Measurements from ENCODE around the gene DCDC1. TPM values are rescaled to one million over a fixed set of nuclear protein-coding genes. Genes with fewer than 3 reads are reported as not detected.

Gene DCDC1
- total and polyA plus RNA-seq, 9 of the 15 experiments (the other 6 are each of a cell fraction or from before 2014, with no cell fraction given) = 0.05 to 0.18 (median 0.08) TPM; not detected in 3

- in situ Hi-C loops (cut with MboI) = no loop called here
- no peaks in the 10 kb centered on the region for H3K79me2 ChIP-seq (ENCODE audit: control insufficient read depth, insufficient read depth, low read length)
- peaks cover 0 to 4% of the 10 kb centered on the region in 2 experiments; a peak in 1 of 5 replicates for H3K27me3 ChIP-seq (ENCODE audit: control insufficient read depth in 2 of 2, insufficient read depth in 2 of 2, low read length in 2 of 2)
- intact Hi-C loops (cut with micrococcal nuclease) = no loop called here
- H3K27ac ChIP-seq (ENCODE audit: extremely low read depth, low read depth, low read length) = no peak overlapping the region
- no peak overlapping the region for H3K4me2 ChIP-seq (ENCODE audit: insufficient read depth, low read length)
- POLR2A ChIA-PET = interaction anchor here (1.2 kb wide), 1 partner anchor 357 kb away, joined by 3 read pairs; no protein-coding TSS in a partner anchor
- no peak overlapping the region for H2AFZ ChIP-seq (ENCODE audit: low read depth, low read length)
- no peaks in the 10 kb centered on the region for H4K20me1 ChIP-seq (replicated peaks; ENCODE audit: control insufficient read depth, insufficient read depth, low read length)
- no TSS peak for BruUV-seq (replicated peaks)
- ATAC-seq (no peak), FAIRE-seq (no peak), DNase-seq (ENCODE audit: extremely low read depth in 1 of 4, low spot score in 3 of 4) (no peak)
- H3K4me3 ChIP-seq = no peak overlapping the region
- H3K36me3 ChIP-seq (ENCODE audit: control insufficient read depth, insufficient read depth, low read length) = no peaks in the 10 kb centered on the region
- TF ChIP-seq, protein P1, sequence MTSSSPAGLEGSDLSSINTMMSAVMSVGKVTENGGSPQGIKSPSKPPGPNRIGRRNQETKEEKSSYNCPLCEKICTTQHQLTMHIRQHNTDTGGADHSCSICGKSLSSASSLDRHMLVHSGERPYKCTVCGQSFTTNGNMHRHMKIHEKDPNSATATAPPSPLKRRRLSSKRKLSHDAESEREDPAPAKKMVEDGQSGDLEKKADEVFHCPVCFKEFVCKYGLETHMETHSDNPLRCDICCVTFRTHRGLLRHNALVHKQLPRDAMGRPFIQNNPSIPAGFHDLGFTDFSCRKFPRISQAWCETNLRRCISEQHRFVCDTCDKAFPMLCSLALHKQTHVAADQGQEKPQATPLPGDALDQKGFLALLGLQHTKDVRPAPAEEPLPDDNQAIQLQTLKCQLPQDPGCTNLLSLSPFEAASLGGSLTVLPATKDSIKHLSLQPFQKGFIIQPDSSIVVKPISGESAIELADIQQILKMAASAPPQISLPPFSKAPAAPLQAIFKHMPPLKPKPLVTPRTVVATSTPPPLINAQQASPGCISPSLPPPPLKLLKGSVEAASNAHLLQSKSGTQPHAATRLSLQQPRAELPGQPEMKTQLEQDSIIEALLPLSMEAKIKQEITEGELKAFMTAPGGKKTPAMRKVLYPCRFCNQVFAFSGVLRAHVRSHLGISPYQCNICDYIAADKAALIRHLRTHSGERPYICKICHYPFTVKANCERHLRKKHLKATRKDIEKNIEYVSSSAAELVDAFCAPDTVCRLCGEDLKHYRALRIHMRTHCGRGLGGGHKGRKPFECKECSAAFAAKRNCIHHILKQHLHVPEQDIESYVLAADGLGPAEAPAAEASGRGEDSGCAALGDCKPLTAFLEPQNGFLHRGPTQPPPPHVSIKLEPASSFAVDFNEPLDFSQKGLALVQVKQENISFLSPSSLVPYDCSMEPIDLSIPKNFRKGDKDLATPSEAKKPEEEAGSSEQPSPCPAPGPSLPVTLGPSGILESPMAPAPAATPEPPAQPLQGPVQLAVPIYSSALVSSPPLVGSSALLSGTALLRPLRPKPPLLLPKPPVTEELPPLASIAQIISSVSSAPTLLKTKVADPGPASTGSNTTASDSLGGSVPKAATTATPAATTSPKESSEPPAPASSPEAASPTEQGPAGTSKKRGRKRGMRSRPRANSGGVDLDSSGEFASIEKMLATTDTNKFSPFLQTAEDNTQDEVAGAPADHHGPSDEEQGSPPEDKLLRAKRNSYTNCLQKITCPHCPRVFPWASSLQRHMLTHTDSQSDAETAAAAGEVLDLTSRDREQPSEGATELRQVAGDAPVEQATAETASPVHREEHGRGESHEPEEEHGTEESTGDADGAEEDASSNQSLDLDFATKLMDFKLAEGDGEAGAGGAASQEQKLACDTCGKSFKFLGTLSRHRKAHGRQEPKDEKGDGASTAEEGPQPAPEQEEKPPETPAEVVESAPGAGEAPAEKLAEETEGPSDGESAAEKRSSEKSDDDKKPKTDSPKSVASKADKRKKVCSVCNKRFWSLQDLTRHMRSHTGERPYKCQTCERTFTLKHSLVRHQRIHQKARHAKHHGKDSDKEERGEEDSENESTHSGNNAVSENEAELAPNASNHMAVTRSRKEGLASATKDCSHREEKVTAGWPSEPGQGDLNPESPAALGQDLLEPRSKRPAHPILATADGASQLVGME (CRISPR knock-in tag; IDR thresholded peaks at IDR 0.05) = no peak
- no peak for TF ChIP-seq ZNF311 (CRISPR knock-in tag; IDR thresholded peaks at IDR 0.05)
- no peak for TF ChIP-seq ZKSCAN1 (IDR thresholded peaks at IDR 0.05; ENCODE audit: low read depth, low read length)
- TF ChIP-seq ZNF408 (CRISPR knock-in tag; IDR thresholded peaks at IDR 0.05; ENCODE audit: low read depth) = no peak
- no peak for TF ChIP-seq NEUROD1 (IDR thresholded peaks at IDR 0.05; ENCODE audit: borderline replicate concordance, low read depth, low read length, partially characterized antibody)
- no peak for TF ChIP-seq ZNF140 (CRISPR knock-in tag; IDR thresholded peaks at IDR 0.05)
- TF ChIP-seq, protein P2, sequence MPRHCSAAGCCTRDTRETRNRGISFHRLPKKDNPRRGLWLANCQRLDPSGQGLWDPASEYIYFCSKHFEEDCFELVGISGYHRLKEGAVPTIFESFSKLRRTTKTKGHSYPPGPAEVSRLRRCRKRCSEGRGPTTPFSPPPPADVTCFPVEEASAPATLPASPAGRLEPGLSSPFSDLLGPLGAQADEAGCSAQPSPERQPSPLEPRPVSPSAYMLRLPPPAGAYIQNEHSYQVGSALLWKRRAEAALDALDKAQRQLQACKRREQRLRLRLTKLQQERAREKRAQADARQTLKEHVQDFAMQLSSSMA (CRISPR knock-in tag; IDR thresholded peaks at IDR 0.05) = no peak
- TF ChIP-seq, protein P3, sequence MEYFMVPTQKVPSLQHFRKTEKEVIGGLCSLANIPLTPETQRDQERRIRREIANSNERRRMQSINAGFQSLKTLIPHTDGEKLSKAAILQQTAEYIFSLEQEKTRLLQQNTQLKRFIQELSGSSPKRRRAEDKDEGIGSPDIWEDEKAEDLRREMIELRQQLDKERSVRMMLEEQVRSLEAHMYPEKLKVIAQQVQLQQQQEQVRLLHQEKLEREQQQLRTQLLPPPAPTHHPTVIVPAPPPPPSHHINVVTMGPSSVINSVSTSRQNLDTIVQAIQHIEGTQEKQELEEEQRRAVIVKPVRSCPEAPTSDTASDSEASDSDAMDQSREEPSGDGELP (CRISPR knock-in tag; IDR thresholded peaks at IDR 0.05; ENCODE audit: borderline replicate concordance) = no peak
- TF ChIP-seq ZNF24 (IDR thresholded peaks at IDR 0.05) = no peak
- TF ChIP-seq PRMT5 (CRISPR knock-in tag; IDR thresholded peaks at IDR 0.05) = no peak
- CTCF ChIA-PET (ENCODE audit: low intra/inter-chr PET ratio) = no interaction called here
- H3K9me3 ChIP-seq (replicated peaks; ENCODE audit: control insufficient read depth, insufficient read depth, low read depth, low read length) = no peaks in the 10 kb centered on the region
- 0% methylated on average over 2 of the region's 2 CpGs for WGBS (ENCODE audit: insufficient coverage, low coverage, missing lambda C conversion rate)
- no peaks in the 10 kb centered on the region for H3K4me1 ChIP-seq (replicated peaks in 1 of 2; ENCODE audit: control insufficient read depth in 2 of 2, insufficient read depth in 2 of 2, low read length in 2 of 2)
- H3K9me1 ChIP-seq (ENCODE audit: control insufficient read depth, insufficient read depth, low read length) = no peaks in the 10 kb centered on the region
- H3K9ac ChIP-seq (ENCODE audit: insufficient read depth in 1 of 2, low read depth in 2 of 2, low read length in 2 of 2) = no peak overlapping the region
Observed at GRCh38 chr11:31355131-31355530, 14.4 kb downstream of the DCDC1 start.

Measured in K562 (cell line).